Kidney (tissue), 14 donors: ENCODE measurements around the gene CNTN5. TPM values are rescaled to one million over a fixed set of nuclear protein-coding genes. Genes with fewer than 3 reads are reported as not detected.
A peak's percentile ranks its signal among the peaks of the same experiment; 100 is the strongest.

ENCODE experiments used
- DNase-seq, 5 donors: peaks; one replicate each; pipeline ENCODE4 v3.0.0-alpha.2; 2013 to 2020
- FAIRE-seq: peaks from 2 replicates; lab custom pipeline; 2012; peaks lifted over from hg19 to GRCh38; lab: Jason Lieb, UNC
- H3K27ac ChIP-seq, 2 donors: one replicate each; pipeline ENCODE4 v1.7.0; 2013; ENCODE audit warnings: low read depth in 2 of 2, low read length in 2 of 2, inconsistent platforms in 1 of 2
- H3K27me3 ChIP-seq: one replicate; pipeline ENCODE4 v1.7.1; 2013; ENCODE audit warnings: low read length, inconsistent platforms; ENCODE audit not compliant: control insufficient read depth, insufficient read depth
- H3K36me3 ChIP-seq, 3 donors: one replicate each; pipeline versions ENCODE4 v1.7.0 to v1.7.1; 2013; ENCODE audit warnings: low read length in 3 of 3, control low read depth in 1 of 3, inconsistent platforms in 1 of 3; ENCODE audit not compliant: insufficient read depth in 3 of 3, control insufficient read depth in 2 of 3
- H3K4me1 ChIP-seq, 3 donors: one replicate each; pipeline versions ENCODE4 v1.7.0 to v1.7.1; 2013; ENCODE audit warnings: low read length in 3 of 3, inconsistent platforms in 1 of 3, low read depth in 1 of 3; ENCODE audit not compliant: control insufficient read depth in 2 of 3, insufficient read depth in 2 of 3
- H3K4me3 ChIP-seq, 3 donors: one replicate each; pipeline versions ENCODE4 v1.7.0 to v1.8.1; 2013; ENCODE audit warnings: low read length in 3 of 3, control low read depth in 1 of 3, inconsistent platforms in 1 of 3
- H3K9ac ChIP-seq, 3 donors: one replicate each; pipeline versions ENCODE4 v1.7.0 to v1.7.1; 2013; ENCODE audit warnings: low read length in 3 of 3, control low read depth in 1 of 3, inconsistent platforms in 1 of 3
- H3K9me3 ChIP-seq, 3 donors: one replicate each; pipeline versions ENCODE4 v1.7.0 to v1.7.1; 2013; ENCODE audit warnings: low read length in 3 of 3, control low read depth in 1 of 3, inconsistent platforms in 1 of 3; ENCODE audit not compliant: control insufficient read depth in 2 of 3, insufficient read depth in 1 of 3
- CTCF ChIP-seq: IDR thresholded peaks from 3 replicates; pipeline ENCODE4 v1.5.1; 2012; ENCODE audit warnings: mild to moderate bottlenecking, moderate library complexity, borderline replicate concordance; ENCODE audit not compliant: insufficient read depth; ENCODE audit errors: extremely low read depth
- intact Hi-C: fragments of 100-400 bp; cut with DNase I; formaldehyde crosslinking; loops from one replicate; pipeline ENCODE4 v1.11.1; 2022
- polyA plus RNA-seq: library from polyadenylated mRNA; stranded (reverse); fragments of 350-450 nt; fragmentation: Illumina TruSeq; extraction: RNeasy Lipid Tissue Mini Kit (QIAGEN cat#74804); gene quantifications from one replicate; pipeline ENCODE4 v1.2.3, GENCODE V29; 2014; ENCODE audit warnings: low read depth, low replicate concordance; ENCODE audit not compliant: insufficient read depth
- total RNA-seq: library from RNA; stranded (reverse); fragmentation: NEBNext Ultra II Directional; extraction: Animal tissue kit (Norgen Biotek cat#: 25700); gene quantifications from one replicate; pipeline ENCODE4 v1.2.1, GENCODE V29; 2021
- donor health status: control.
- donor health status: control.
- donor health status: control.
- donor health status: control.
- donor health status: control.
- donor health status: DM: yes; HTN: yes; CAD: no.
- donor health status: Normal renal cell carcinoma (clear cell type).

CNTN5 gene
- total and polyA plus RNA-seq, 2 donors from 2014 or later: 0.11 to 0.66 TPM

- no peaks in the 10 kb centered on the region for H3K36me3 ChIP-seq
- DNase-seq: peak in 3 of 5 donors; percentile 21 to 78 (median 76)
- H3K27me3 ChIP-seq: no peaks in the 10 kb centered on the region
- TF ChIP-seq CTCF: peak; percentile 27
- intact Hi-C loops: no loop called here
- no peaks in the 10 kb centered on the region for H3K9me3 ChIP-seq
- H3K27ac ChIP-seq: no peak overlapping the region
- peak; percentile 63 for FAIRE-seq
- no peaks in the 10 kb centered on the region for H3K4me1 ChIP-seq
- no peak overlapping the region for H3K4me3 ChIP-seq
- H3K9ac ChIP-seq: no peak overlapping the region
These were observed 718.8 kb downstream of the CNTN5 start for GRCh38 chr11:99739464-99740089.

- Histone ChIP-seq H3K4me3 (no peak overlapping the region), H3K9ac (no peak overlapping the region), H3K27me3 (no peaks in the 10 kb centered on the region), H3K4me1 (no peaks in the 10 kb centered on the region), H3K27ac (no peak overlapping the region), H3K36me3 (no peaks in the 10 kb centered on the region), H3K9me3 (no peaks in the 10 kb centered on the region)
- no peak for TF ChIP-seq CTCF
- no peak for FAIRE-seq
- peak in 1 of 5 donors; percentile 23 for DNase-seq
- intact Hi-C loops: no loop called here
These were observed 721.8 kb downstream of the CNTN5 start for GRCh38 chr11:99742501-99742900.

GRCh38 chr11:99759787-99760186, 739.0 kb downstream of the CNTN5 start:
- Histone ChIP-seq H3K36me3 (no peaks in the 10 kb centered on the region), H3K4me1 (no peaks in the 10 kb centered on the region), H3K27ac (no peak overlapping the region), H3K9me3 (no peaks in the 10 kb centered on the region), H3K27me3 (no peaks in the 10 kb centered on the region), H3K9ac (no peak overlapping the region), H3K4me3 (no peak overlapping the region)
- DNase-seq: no peak
- TF ChIP-seq CTCF: no peak
- intact Hi-C loops: no loop called here
- FAIRE-seq: no peak

GRCh38 chr11:99766811-99767210, 746.1 kb downstream of the CNTN5 start:
- Histone ChIP-seq H3K27me3 (no peaks in the 10 kb centered on the region), H3K4me1 (no peaks in the 10 kb centered on the region), H3K27ac (no peak overlapping the region), H3K4me3 (no peak overlapping the region), H3K36me3 (no peaks in the 10 kb centered on the region), H3K9me3 (no peaks in the 10 kb centered on the region), H3K9ac (no peak overlapping the region)
- intact Hi-C loops: no loop called here
- FAIRE-seq (no peak), DNase-seq (no peak)
- TF ChIP-seq CTCF: no peak
